PFSK-1 (cell line): ENCODE data around the gene PTGER3.

ENCODE experiments used
- FOXP2 ChIP-seq: optimal IDR thresholded peaks from 2 replicates; pipeline ENCODE3; 2011; ENCODE audit warnings: borderline replicate concordance, control low read depth, inconsistent platforms; ENCODE audit not compliant: insufficient read depth; ENCODE audit errors: extremely low read length, extremely low read depth
- POLR2AphosphoS5 ChIP-seq: IDR thresholded peaks from 2 replicates; pipeline ENCODE4 v1.6.1; 2012; ENCODE audit warnings: low read depth, mild to moderate bottlenecking, control low read depth, low read length, moderate library complexity
- SIN3A ChIP-seq: IDR thresholded peaks from 2 replicates; pipeline ENCODE4 v1.6.1; 2012; ENCODE audit warnings: mild to moderate bottlenecking, low read length, moderate library complexity, borderline replicate concordance; ENCODE audit not compliant: insufficient read depth
- TAF1 ChIP-seq: IDR thresholded peaks from 2 replicates; pipeline ENCODE4 v1.6.1; 2012; ENCODE audit warnings: low read length, control low read depth, borderline replicate concordance; ENCODE audit not compliant: insufficient read depth
- TF ChIP-seq, protein P1 (sequence below), 2 experiments: IDR thresholded peaks; 2 replicates each; pipeline versions ENCODE4 v1.6.1 to v1.8.0; 2011 to 2012; ENCODE audit warnings: low read depth in 2 of 2, low read length in 2 of 2, control low read depth in 1 of 2, inconsistent platforms in 1 of 2, mild to moderate bottlenecking in 1 of 2, moderate library complexity in 1 of 2; ENCODE audit not compliant: insufficient read depth in 1 of 2

Gene PTGER3

DNA sequence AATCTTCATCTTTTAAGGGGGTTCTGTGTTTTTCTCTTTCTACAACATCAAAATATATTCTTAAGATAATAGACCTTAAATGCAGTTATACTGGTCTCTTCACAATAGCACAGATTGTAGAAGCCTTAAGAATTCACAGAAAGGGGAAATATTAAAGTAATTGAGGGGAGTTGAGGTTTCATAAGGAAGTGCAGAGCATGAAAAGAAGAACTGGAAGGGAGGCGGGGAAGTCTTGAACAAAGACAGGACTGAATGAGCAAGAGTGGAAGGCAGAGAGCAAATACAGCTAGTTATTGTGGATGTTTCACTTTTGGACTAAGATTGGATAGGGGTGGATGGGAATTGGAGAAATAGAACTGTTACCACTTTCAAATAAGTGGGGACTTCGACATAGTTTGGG, 67.7 kb downstream of the PTGER3 start:
- TF ChIP-seq, protein P1, sequence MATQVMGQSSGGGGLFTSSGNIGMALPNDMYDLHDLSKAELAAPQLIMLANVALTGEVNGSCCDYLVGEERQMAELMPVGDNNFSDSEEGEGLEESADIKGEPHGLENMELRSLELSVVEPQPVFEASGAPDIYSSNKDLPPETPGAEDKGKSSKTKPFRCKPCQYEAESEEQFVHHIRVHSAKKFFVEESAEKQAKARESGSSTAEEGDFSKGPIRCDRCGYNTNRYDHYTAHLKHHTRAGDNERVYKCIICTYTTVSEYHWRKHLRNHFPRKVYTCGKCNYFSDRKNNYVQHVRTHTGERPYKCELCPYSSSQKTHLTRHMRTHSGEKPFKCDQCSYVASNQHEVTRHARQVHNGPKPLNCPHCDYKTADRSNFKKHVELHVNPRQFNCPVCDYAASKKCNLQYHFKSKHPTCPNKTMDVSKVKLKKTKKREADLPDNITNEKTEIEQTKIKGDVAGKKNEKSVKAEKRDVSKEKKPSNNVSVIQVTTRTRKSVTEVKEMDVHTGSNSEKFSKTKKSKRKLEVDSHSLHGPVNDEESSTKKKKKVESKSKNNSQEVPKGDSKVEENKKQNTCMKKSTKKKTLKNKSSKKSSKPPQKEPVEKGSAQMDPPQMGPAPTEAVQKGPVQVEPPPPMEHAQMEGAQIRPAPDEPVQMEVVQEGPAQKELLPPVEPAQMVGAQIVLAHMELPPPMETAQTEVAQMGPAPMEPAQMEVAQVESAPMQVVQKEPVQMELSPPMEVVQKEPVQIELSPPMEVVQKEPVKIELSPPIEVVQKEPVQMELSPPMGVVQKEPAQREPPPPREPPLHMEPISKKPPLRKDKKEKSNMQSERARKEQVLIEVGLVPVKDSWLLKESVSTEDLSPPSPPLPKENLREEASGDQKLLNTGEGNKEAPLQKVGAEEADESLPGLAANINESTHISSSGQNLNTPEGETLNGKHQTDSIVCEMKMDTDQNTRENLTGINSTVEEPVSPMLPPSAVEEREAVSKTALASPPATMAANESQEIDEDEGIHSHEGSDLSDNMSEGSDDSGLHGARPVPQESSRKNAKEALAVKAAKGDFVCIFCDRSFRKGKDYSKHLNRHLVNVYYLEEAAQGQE (IDR thresholded peaks at IDR 0.05; ENCODE audit: insufficient read depth in 1 of 2, low read depth in 2 of 2, low read length in 2 of 2): no peak
- TF ChIP-seq POLR2AphosphoS5 (no peak), FOXP2 (no peak)

DNA sequence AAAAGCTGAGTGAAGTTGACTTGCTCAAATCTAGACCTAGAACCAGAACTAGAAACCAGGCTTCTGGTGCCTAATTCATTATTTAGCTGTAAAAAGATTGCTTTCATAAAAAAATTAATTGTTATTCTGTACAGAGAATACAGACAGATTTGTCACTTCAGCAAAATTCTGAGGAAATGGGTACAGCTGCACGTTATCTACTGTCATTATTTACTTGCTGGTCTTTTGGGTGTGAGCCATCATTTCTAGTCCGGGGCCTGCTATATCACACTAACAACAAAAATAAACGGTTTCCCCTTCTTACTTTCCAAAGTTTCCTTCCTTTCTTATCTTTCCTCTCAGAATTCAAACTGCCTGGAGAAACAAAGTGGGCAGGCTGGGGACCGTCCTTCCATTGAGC, 68.3 kb downstream of the PTGER3 start:
- no peak for TF ChIP-seq TAF1
- no peak for TF ChIP-seq FOXP2
- no peak for TF ChIP-seq SIN3A
- TF ChIP-seq, protein P1 (IDR thresholded peaks at IDR 0.05; ENCODE audit: insufficient read depth in 1 of 2, low read depth in 2 of 2, low read length in 2 of 2): no peak
- no peak for TF ChIP-seq POLR2AphosphoS5

DNA sequence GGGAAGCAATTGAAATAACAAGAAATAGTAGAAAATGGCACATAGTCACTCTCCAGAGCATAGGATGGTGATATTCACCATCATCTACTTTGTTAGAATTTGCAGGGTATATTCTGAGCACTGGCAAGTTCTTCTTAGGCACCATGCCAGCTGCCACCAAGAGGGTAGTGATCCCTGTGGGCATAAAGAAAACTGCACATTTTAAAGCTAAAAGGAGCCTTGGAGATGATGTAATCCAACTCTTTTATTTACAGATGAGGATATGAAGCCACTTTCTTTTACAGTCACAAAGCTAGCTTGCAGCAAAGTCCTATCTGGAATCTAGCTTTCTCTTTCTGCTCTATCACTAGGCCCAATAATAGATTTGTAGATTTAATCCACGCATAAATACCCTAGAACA, 69.0 kb downstream of the PTGER3 start:
- TF ChIP-seq SIN3A (no peak), TAF1 (no peak), FOXP2 (no peak), POLR2AphosphoS5 (no peak)
- TF ChIP-seq, protein P1 (IDR thresholded peaks at IDR 0.05; ENCODE audit: insufficient read depth in 1 of 2, low read depth in 2 of 2, low read length in 2 of 2): no peak

DNA sequence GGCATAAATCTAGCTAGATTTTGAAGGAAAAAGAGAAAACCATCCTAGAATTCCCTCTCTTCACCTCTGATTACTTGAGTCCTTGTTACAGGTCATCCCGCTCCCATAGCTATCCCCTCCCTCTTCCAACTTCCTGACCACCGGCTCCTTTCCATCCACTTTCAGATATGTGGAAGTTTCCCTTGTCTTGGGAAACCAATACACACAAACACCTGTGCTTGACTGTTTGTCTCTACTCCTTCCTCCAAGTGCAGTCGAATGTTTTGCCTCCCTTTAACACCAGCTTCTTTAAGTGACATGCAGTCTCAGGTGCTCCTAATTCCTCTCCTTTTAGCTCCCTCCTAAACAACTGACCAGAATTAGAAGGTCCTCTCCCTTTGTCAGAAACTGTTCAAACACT, 70.0 kb downstream of the PTGER3 start:
- TF ChIP-seq FOXP2 (no peak), TAF1 (no peak), SIN3A (no peak), POLR2AphosphoS5 (no peak)
- TF ChIP-seq, protein P1 (IDR thresholded peaks at IDR 0.05; ENCODE audit: insufficient read depth in 1 of 2, low read depth in 2 of 2, low read length in 2 of 2): no peak

GRCh38 chr1:70977041-70977440, 70.6 kb downstream of the PTGER3 start:
- TF ChIP-seq POLR2AphosphoS5 (no peak), SIN3A (no peak)
